Mesothelial cell of epicardium (in vitro differentiated cells): ENCODE data around the gene HMGA1. TPM values are rescaled to one million over a fixed set of nuclear protein-coding genes. Genes with fewer than 3 reads are reported as not detected.

ENCODE experiments used
- DNase-seq, 2 experiments: peaks; one replicate each; pipeline ENCODE4 v3.0.0; 2021; ENCODE audit warnings: low spot score in 2 of 2; ENCODE audit not compliant: unreplicated experiment in 2 of 2
- H3K27ac Mint-ChIP-seq: 2 replicates; pipeline ENCODE4 v1.8.0; 2021; ENCODE audit warnings: mixed read lengths
- H3K27me3 Mint-ChIP-seq: 2 replicates; pipeline ENCODE4 v1.8.0; 2021; ENCODE audit warnings: low read depth, mixed read lengths
- H3K36me3 Mint-ChIP-seq: 2 replicates; pipeline ENCODE4 v1.8.0; 2021; ENCODE audit warnings: mixed read lengths
- H3K4me1 Mint-ChIP-seq: 2 replicates; pipeline ENCODE4 v1.8.0; 2021; ENCODE audit warnings: mixed read lengths
- H3K4me3 Mint-ChIP-seq: 2 replicates; pipeline ENCODE4 v1.8.0; 2021; ENCODE audit warnings: mild to moderate bottlenecking, moderate library complexity, mixed read lengths
- H3K9me3 Mint-ChIP-seq: 2 replicates; pipeline ENCODE4 v1.8.0; 2021; ENCODE audit warnings: mixed read lengths
- total RNA-seq: library from RNA; stranded (reverse); gene quantifications from 3 replicates; pipeline ENCODE4 v1.2.1, GENCODE V29; 2021
- TF ChIP-seq, protein P1 (sequence below): fragments of 200-600 bp; sonication (generic); IDR thresholded peaks from one replicate; pipeline ENCODE4 v1.5.0; 2021; ENCODE audit warnings: antibody characterized with exemption; ENCODE audit not compliant: unreplicated experiment

HMGA1 gene
- total RNA-seq, 1 donor from 2014 or later = 213 TPM

DNA sequence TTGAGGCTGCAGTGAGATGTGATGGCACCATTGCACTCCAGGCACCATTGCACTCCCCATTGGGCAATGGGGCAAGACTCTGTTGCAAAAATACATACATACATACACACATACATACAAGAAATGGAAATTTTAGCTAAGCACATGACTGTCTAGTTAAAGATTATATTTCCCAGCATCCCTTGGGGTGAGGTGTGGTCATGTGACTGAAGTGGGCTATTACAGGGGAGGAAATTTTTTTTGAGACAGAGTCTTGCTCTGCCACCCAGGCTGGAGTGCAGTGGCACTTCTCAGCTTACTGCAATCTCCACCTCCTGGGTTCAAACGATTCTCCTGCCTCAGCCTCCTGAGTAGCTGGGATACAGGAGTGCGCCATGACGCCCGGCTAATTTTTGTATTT, 32.0 kb upstream of the HMGA1 start:
- Mint-ChIP-seq H3K9me3 (no peaks in the 10 kb centered on the region), H3K27ac (no peak overlapping the region), H3K4me1 (peaks cover 2% of the 10 kb centered on the region), H3K36me3 (no peaks in the 10 kb centered on the region), H3K4me3 (no peak overlapping the region), H3K27me3 (no peaks in the 10 kb centered on the region)
- DNase-seq = no peak
- TF ChIP-seq, protein P1, sequence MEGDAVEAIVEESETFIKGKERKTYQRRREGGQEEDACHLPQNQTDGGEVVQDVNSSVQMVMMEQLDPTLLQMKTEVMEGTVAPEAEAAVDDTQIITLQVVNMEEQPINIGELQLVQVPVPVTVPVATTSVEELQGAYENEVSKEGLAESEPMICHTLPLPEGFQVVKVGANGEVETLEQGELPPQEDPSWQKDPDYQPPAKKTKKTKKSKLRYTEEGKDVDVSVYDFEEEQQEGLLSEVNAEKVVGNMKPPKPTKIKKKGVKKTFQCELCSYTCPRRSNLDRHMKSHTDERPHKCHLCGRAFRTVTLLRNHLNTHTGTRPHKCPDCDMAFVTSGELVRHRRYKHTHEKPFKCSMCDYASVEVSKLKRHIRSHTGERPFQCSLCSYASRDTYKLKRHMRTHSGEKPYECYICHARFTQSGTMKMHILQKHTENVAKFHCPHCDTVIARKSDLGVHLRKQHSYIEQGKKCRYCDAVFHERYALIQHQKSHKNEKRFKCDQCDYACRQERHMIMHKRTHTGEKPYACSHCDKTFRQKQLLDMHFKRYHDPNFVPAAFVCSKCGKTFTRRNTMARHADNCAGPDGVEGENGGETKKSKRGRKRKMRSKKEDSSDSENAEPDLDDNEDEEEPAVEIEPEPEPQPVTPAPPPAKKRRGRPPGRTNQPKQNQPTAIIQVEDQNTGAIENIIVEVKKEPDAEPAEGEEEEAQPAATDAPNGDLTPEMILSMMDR = no peak

DNA sequence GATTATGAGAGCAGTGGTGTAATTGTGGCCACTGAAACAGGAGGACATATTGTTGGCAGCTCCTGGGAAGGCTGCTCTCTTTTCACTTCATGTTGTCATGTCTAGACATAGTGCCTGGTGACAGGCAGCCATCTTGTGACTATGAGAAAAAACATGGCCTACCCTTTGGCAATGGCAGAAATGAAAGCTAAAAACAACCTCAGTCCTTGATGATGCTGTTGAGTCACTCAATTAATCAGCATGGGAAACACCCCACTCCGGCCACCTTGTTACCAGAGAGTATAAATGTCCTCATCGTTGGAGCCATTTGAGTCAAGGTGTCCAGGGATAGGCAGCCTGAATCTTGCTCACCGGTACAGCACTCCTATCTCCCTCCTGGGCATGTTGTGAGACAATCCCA, 31.2 kb upstream of the HMGA1 start:
- DNase-seq = no peak
- Mint-ChIP-seq H3K27ac (no peak overlapping the region), H3K27me3 (no peaks in the 10 kb centered on the region), H3K4me1 (peaks cover 2% of the 10 kb centered on the region), H3K9me3 (no peaks in the 10 kb centered on the region), H3K36me3 (no peaks in the 10 kb centered on the region), H3K4me3 (no peak overlapping the region)
- TF ChIP-seq, protein P1 = no peak

DNA sequence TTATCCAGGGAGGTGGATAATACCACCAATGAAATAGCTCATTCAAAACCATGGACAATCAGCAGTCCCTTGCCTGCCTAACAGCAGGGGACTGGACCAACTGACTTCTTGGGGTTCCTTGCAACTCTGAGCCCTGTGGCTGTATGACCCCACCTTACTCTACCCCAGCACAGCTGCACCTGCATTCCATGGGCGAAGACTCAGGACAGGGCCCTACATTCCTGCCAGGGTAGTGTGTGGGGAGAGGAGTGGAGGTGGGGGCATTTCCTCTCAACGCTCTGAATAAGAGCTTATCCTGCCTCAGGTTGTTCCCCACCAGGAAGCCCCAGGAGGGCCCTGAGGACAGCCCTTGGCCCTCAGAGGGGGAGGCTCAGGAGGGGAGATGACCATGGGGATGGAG, 30.8 kb upstream of the HMGA1 start:
- no peaks in the 10 kb centered on the region for H3K27me3 Mint-ChIP-seq
- H3K27ac Mint-ChIP-seq = no peak overlapping the region
- no peak for DNase-seq
- peaks cover 2% of the 10 kb centered on the region for H3K4me1 Mint-ChIP-seq
- no peak overlapping the region for H3K4me3 Mint-ChIP-seq
- no peaks in the 10 kb centered on the region for H3K9me3 Mint-ChIP-seq
- TF ChIP-seq, protein P1 = no peak
- H3K36me3 Mint-ChIP-seq = no peaks in the 10 kb centered on the region

DNA sequence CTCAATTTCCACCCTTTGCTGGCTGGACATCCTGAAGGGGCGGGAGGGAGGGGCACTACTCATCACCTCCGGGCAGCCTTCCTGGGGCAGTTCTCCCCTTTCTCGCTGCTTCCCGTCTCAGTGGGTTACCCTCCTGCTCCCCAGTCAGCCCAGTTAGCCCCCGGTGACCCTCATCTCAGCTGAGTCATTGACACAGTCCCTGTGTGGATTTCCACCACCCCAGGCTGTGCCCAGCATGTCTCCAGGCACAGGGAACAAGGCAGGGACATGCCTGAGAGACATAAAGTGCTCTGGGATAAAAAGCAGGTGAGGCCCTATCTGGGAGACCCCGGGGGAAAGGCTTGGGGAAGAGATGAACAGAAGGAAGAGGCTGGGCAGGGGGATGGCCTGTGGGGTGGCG, 29.9 kb upstream of the HMGA1 start:
- no peak overlapping the region for H3K27ac Mint-ChIP-seq
- no peaks in the 10 kb centered on the region for H3K9me3 Mint-ChIP-seq
- no peaks in the 10 kb centered on the region for H3K36me3 Mint-ChIP-seq

DNA sequence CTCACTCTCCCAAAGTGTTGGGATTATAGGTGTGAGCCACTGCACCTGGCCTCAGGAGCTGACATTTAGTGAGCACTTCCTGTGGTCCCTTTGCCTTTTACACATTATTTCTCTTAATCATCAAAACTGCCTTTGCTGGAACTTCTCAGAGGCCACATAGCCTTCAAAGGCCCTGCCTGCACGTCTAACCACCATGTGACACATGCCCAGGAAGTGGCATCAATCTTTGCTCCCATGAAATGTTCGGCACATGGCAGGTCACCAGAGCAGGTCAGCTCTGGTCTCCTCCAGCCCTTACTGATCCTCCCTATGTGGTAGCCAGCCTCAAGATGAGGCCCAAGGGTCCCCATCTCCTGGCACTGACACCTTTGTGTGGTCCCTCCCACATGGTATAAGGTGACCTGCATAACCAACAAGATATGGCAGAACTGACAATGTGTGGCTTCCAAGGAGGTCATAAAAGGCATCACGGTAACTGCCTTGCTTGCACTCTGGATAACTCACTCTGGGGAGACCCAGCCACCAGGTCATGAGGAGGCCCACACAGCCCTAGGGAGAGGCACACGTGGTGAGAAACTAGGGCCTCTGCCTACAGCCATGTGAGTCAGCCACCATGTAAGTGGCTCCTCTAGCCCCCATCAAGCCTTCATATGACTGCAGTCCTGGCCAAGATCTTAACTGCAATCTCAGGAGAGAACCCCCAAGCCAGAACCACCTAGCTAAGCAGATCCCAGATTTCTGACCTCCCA, 28.8 kb upstream of the HMGA1 start:
- H3K9me3 Mint-ChIP-seq = no peaks in the 10 kb centered on the region
- no peaks in the 10 kb centered on the region for H3K27me3 Mint-ChIP-seq
- no peaks in the 10 kb centered on the region for H3K4me1 Mint-ChIP-seq
- no peak for DNase-seq
- no peak overlapping the region for H3K4me3 Mint-ChIP-seq
- no peak overlapping the region for H3K27ac Mint-ChIP-seq
- no peaks in the 10 kb centered on the region for H3K36me3 Mint-ChIP-seq
- TF ChIP-seq, protein P1 = no peak

More for the DNA sequence above, 29.9 kb upstream of the HMGA1 start:
- H3K27me3 Mint-ChIP-seq = no peaks in the 10 kb centered on the region
- no peak for DNase-seq
- TF ChIP-seq, protein P1 = no peak
- peaks cover 2% of the 10 kb centered on the region for H3K4me1 Mint-ChIP-seq
- no peak overlapping the region for H3K4me3 Mint-ChIP-seq
